Endothelial cell of umbilical vein (primary cell): ENCODE data around the gene CSTA. TPM values are rescaled to one million over a fixed set of nuclear protein-coding genes. Genes with fewer than 3 reads are reported as not detected.

Experiments
- BruUV-seq: library from RNA; stranded (reverse); fragments of 400-500 nt; replicated peaks from 2 replicates; lab custom pipeline; 2021; lab: Mats Ljungman, UMichigan
- CTCF ChIA-PET: fragments of 300-600, 350-600 bp; sonication (Branson Sonifier 250); formaldehyde crosslinking; loops from one replicate; lab custom pipeline; 2021; ENCODE audit warnings: antibody characterized with exemption, inconsistent platforms; lab: Charles Lee
- POLR2A ChIA-PET: fragments of 300-600, 350-600 bp; sonication (Branson Sonifier 250); formaldehyde crosslinking; loops from one replicate; lab custom pipeline; 2021; ENCODE audit warnings: antibody characterized with exemption, inconsistent platforms; lab: Charles Lee
- DNase-seq: peaks from one replicate; pipeline ENCODE4 v3.0.0-alpha.2; 2011; ENCODE audit warnings: low read depth, low spot score
- FAIRE-seq: peaks from 2 replicates; lab custom pipeline; 2011; peaks lifted over from hg19 to GRCh38; lab: Jason Lieb, UNC
- H2AFZ ChIP-seq: 2 replicates; pipeline ENCODE4 v1.6.0; 2012; ENCODE audit warnings: low read depth, low read length, control low read depth, inconsistent platforms
- H3K27ac ChIP-seq: 2 replicates; pipeline ENCODE4 v1.5.1; 2011; ENCODE audit warnings: low read depth, mild to moderate bottlenecking, control low read depth, low read length, moderate library complexity; ENCODE audit not compliant: insufficient read depth
- H3K27me3 ChIP-seq, 2 experiments: 2 replicates each; pipeline versions ENCODE4 v1.6.0 to v1.6.1; 2011; ENCODE audit warnings: low read length in 2 of 2, mixed read lengths in 1 of 2; ENCODE audit not compliant: control insufficient read depth in 2 of 2, insufficient read depth in 2 of 2
- H3K36me3 ChIP-seq, 2 experiments: 2 replicates in 1 of 2; 3 replicates in 1 of 2; pipeline ENCODE4 v1.5.1; 2011; ENCODE audit warnings: low read length in 2 of 2, mild to moderate bottlenecking in 1 of 2, moderate library complexity in 1 of 2; ENCODE audit not compliant: control insufficient read depth in 2 of 2, insufficient read depth in 2 of 2; ENCODE audit errors: extremely low read depth in 1 of 2
- H3K4me1 ChIP-seq: 3 replicates; pipeline ENCODE4 v1.5.1; 2011; ENCODE audit warnings: mild to moderate bottlenecking, low read length; ENCODE audit not compliant: control insufficient read depth, insufficient read depth; ENCODE audit errors: extremely low read depth
- H3K4me2 ChIP-seq: 2 replicates; pipeline ENCODE4 v1.6.1; 2011; ENCODE audit warnings: low read length, control low read depth, mixed read lengths; ENCODE audit not compliant: insufficient read depth
- H3K4me3 ChIP-seq, 3 experiments: fragments of 200-600 bp in 1 of 3; sonication (generic), shearing (Covaris generic) in 1 of 3; replicated peaks in 1 of 3; 2 replicates each; pipeline ENCODE4 v1.5.1; 2011 to 2016; ENCODE audit warnings: control low read depth in 3 of 3, low read length in 3 of 3, mild to moderate bottlenecking in 2 of 3, inconsistent platforms in 1 of 3, low read depth in 1 of 3, moderate library complexity in 1 of 3; ENCODE audit not compliant: insufficient read depth in 1 of 3
- H3K79me2 ChIP-seq: 2 replicates; pipeline ENCODE4 v1.6.0; 2012; ENCODE audit warnings: low read length, inconsistent platforms; ENCODE audit not compliant: control insufficient read depth, insufficient read depth
- H3K9ac ChIP-seq: replicated peaks from 2 replicates; pipeline ENCODE3; 2011; ENCODE audit warnings: low read length, control low read depth; ENCODE audit not compliant: insufficient read depth; ENCODE audit errors: extremely low read depth
- H3K9me1 ChIP-seq: replicated peaks from 3 replicates; pipeline ENCODE4 v1.6.0; 2011; ENCODE audit warnings: mild to moderate bottlenecking, low read length; ENCODE audit not compliant: control insufficient read depth, insufficient read depth; ENCODE audit errors: extremely low read depth
- H3K9me3 ChIP-seq: replicated peaks from 2 replicates; pipeline ENCODE4 v1.5.1; 2012; ENCODE audit warnings: low read length, inconsistent platforms; ENCODE audit not compliant: control insufficient read depth, insufficient read depth
- H4K20me1 ChIP-seq: replicated peaks from 2 replicates; pipeline ENCODE3; 2011; ENCODE audit warnings: mild to moderate bottlenecking, low read length; ENCODE audit not compliant: control insufficient read depth, insufficient read depth; ENCODE audit errors: extremely low read depth
- GATA2 ChIP-seq: IDR thresholded peaks from 2 replicates; pipeline ENCODE4 v1.7.0; 2011; ENCODE audit warnings: low read depth, mild to moderate bottlenecking, moderate library complexity, mixed read lengths, low read length; ENCODE audit not compliant: insufficient read length, insufficient read depth
- JUN ChIP-seq: IDR thresholded peaks from 2 replicates; pipeline ENCODE4 v1.6.1; 2011; ENCODE audit warnings: borderline replicate concordance, low read depth; ENCODE audit not compliant: insufficient read length, insufficient read depth
- MYC ChIP-seq: IDR thresholded peaks from one replicate; pipeline ENCODE4 v1.6.1; 2011; ENCODE audit warnings: mild to moderate bottlenecking, low read depth, low read length
- POLR2A ChIP-seq: IDR thresholded peaks from 2 replicates; pipeline ENCODE4 v1.6.1; 2012; ENCODE audit warnings: low read depth, mild to moderate bottlenecking, control low read depth, low read length
- dilution Hi-C: fragments of 300-500 bp; cut with MboI; formaldehyde crosslinking; loops from one replicate; pipeline ENCODE4 v1.15.0; 2019; ENCODE audit warnings: low sequenced_read_pairs; ENCODE audit not compliant: extremely low pct_ligation_motif_present
- intact Hi-C: fragments of 100-400 bp; cut with micrococcal nuclease; formaldehyde crosslinking; loops from one replicate; pipeline ENCODE4 v1.10.0; 2022
- polyA plus RNA-seq, 4 experiments: library from polyadenylated mRNA; depleted of rRNA in 3 of 4; stranded (reverse) in 3 of 4; unstranded in 1 of 4; fragments of >200 nt; gene quantifications; 2 replicates each; pipeline versions ENCODE4 v1.2.1 to v1.2.3, GENCODE V29; 2011 to 2012; ENCODE audit warnings: missing spikeins in 1 of 4
- total RNA-seq: library from RNA; stranded (reverse); gene quantifications from 2 replicates; pipeline ENCODE4 v1.2.3, GENCODE V29; 2021
- TF ChIP-seq, protein P1 (sequence below), 2 donors: IDR thresholded peaks; 1 replicate in 1 of 2; 2 replicates in 1 of 2; pipeline ENCODE4 v1.5.1; 2011; ENCODE audit warnings: low read length in 2 of 2, mild to moderate bottlenecking in 2 of 2, moderate library complexity in 2 of 2, control low read depth in 1 of 2, inconsistent platforms in 1 of 2, low read depth in 1 of 2; ENCODE audit not compliant: insufficient read depth in 1 of 2; ENCODE audit errors: extremely low read depth in 1 of 2
- TF ChIP-seq, protein P2 (sequence below): IDR thresholded peaks from 2 replicates; pipeline ENCODE4 v1.6.1; 2011; ENCODE audit not compliant: insufficient read depth, insufficient read length

The CSTA gene
- total and polyA plus RNA-seq, 2 donors (not counting 3 experiments of a cell fraction or from before 2014, with no cell fraction given), result not detected

DNA sequence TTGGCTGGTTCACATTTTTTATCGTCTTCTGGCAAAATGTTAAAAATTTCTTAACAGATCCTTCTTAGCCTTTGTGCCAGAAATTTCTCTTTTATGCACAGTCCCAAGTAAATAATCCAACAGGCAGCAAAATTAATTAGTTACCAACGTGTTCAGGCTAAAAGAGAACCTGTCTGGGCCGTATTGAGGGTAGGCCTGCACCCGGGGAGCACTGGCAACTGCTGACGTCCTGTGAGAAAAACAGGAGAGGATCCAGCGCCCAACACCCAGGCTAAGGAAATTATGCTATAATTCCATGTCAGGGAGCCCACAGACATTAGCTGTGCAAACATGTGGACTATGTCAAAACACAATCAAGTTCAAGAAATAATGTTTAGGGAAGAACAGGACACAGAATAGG is 30.7 kb upstream of the CSTA start:
- FAIRE-seq, result no peak
- no peak overlapping the region for H3K9ac ChIP-seq
- no peaks in the 10 kb centered on the region for H3K4me1 ChIP-seq
- no peak overlapping the region for H3K4me2 ChIP-seq
- H3K9me1 ChIP-seq, result no peaks in the 10 kb centered on the region
- DNase-seq, result no peak
- no peaks in the 10 kb centered on the region for H3K79me2 ChIP-seq
- POLR2A ChIA-PET, result no interaction called here
- no peaks in the 10 kb centered on the region for H4K20me1 ChIP-seq
- H3K9me3 ChIP-seq, result no peaks in the 10 kb centered on the region
- no TSS peak for BruUV-seq
- TF ChIP-seq, protein P1, sequence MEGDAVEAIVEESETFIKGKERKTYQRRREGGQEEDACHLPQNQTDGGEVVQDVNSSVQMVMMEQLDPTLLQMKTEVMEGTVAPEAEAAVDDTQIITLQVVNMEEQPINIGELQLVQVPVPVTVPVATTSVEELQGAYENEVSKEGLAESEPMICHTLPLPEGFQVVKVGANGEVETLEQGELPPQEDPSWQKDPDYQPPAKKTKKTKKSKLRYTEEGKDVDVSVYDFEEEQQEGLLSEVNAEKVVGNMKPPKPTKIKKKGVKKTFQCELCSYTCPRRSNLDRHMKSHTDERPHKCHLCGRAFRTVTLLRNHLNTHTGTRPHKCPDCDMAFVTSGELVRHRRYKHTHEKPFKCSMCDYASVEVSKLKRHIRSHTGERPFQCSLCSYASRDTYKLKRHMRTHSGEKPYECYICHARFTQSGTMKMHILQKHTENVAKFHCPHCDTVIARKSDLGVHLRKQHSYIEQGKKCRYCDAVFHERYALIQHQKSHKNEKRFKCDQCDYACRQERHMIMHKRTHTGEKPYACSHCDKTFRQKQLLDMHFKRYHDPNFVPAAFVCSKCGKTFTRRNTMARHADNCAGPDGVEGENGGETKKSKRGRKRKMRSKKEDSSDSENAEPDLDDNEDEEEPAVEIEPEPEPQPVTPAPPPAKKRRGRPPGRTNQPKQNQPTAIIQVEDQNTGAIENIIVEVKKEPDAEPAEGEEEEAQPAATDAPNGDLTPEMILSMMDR (IDR thresholded peaks at IDR 0.05; ENCODE audit: extremely low read depth in 1 of 2, insufficient read depth in 1 of 2, low read depth in 1 of 2, low read length in 2 of 2), result no peak
- TF ChIP-seq POLR2A (no peak), JUN (no peak), GATA2 (no peak), MYC (no peak)
- TF ChIP-seq, protein P2, sequence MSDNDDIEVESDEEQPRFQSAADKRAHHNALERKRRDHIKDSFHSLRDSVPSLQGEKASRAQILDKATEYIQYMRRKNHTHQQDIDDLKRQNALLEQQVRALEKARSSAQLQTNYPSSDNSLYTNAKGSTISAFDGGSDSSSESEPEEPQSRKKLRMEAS, result no peak
- no peak overlapping the region for H2AFZ ChIP-seq
- no peak overlapping the region for H3K27ac ChIP-seq
- H3K4me3 ChIP-seq, result no peak overlapping the region
- no peaks in the 10 kb centered on the region for H3K36me3 ChIP-seq
- H3K27me3 ChIP-seq, result peaks cover 0 to 1% of the 10 kb centered on the region in 2 experiments
- intact Hi-C loops, result no loop called here
- dilution Hi-C loops, result no loop called here
- CTCF ChIA-PET, result interaction anchor here (1.1 kb wide), 1 partner anchor 8 kb away, joined by 3 read pairs; no protein-coding TSS in a partner anchor
